GM10248 (cell line): ENCODE results near the gene PTPRG.

Source experiments
- CTCF ChIA-PET: fragments of 300-600 bp; sonication (Branson Sonifier 250); formaldehyde crosslinking; extraction: SDS; loops from one replicate; lab custom pipeline; 2021; ENCODE audit warnings: antibody characterized with exemption; lab: Yijun Ruan, JAX
- POLR2A ChIA-PET: fragments of 350-650 bp; sonication (Branson Sonifier 250); formaldehyde crosslinking; extraction: SDS; loops from one replicate; lab custom pipeline; 2020; ENCODE audit warnings: antibody characterized with exemption; lab: Yijun Ruan, JAX
- DNase-seq: peaks from one replicate; pipeline ENCODE4 v3.0.0; 2012; ENCODE audit errors: extremely low spot score
- CTCF ChIP-seq: IDR thresholded peaks from 2 replicates; pipeline ENCODE4 v1.5.1; 2012; ENCODE audit warnings: mild to moderate bottlenecking, low read depth; ENCODE audit errors: extremely low read depth, missing control alignments, control extremely low read depth

PTPRG gene

DNA sequence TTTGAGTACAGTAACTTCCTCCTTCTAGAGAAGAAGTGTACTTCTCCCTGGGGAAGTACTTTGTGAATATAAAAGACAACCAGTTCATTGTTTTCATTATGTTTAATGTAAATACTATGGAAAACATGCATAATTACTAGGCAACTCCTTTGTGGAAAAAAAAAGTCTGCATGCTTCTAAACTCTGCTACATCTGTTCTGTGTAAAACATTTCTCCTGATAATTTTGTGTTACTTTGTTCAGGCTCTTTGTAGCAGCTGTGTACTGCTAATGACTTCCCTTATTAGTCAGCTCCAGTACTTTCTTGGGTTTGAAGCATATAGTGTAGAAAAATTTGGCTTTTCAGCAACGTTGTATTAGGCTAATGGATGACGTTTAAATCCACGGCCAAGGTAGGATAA, 700.4 kb downstream of the PTPRG start:
- ChIA-PET CTCF (interaction anchor here (0.9 to 1.0 kb wide), 2 partner anchors 14 to 15 kb away, joined by 3 read pairs; no protein-coding TSS in a partner anchor), POLR2A (no interaction called here)
- no peak for DNase-seq
- TF ChIP-seq CTCF = no peak

DNA sequence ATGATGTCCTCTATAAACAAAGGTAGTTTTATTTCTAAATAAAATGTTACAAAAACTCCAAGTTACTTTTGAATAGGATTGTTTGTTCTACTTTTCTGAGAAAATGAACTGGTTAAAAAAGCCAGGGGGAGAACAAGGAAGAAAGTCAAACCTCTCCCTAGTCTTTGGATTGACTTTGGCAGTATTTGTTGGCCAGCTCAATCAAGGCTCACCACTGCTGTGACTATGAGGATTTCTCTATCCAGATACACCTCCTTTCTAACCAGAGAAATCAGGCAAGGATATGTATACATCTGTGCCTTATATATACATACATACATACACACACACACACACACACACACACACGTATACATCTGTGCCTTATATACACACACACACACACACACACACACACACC, 704.2 kb downstream of the PTPRG start:
- ChIA-PET POLR2A (no interaction called here), CTCF (no interaction called here)
- no peak for DNase-seq
- TF ChIP-seq CTCF = no peak

- CTCF ChIA-PET = no interaction called here
- no peak for TF ChIP-seq CTCF
Measured at GRCh38 chr3:62266668-62267283, 705.4 kb downstream of the PTPRG start.

DNA sequence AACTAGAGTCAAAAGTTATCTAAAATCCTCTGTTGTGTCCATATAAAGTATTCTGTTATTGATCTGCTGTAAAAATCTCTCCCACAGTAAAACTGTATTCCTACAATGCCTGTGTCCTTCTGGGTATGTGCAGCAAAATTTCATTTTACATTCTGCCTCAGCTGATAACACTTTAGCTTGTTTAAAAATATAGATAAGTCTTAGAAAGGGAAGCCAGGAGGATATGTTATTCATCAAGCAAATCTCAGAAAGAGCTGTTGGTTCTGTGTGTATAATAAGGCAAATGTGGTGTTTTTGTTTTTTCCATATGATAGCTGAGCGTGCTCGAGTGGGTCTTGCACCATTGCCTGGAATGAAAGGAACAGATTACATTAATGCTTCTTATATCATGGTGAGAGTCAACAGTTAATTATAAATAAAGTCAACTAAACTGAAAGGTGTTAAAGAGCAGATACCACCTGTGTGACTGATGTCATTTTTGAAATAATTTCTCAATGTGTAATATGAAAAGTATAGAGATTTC, 715.3 kb downstream of the PTPRG start:
- DNase-seq = no peak
- CTCF ChIA-PET = interaction anchor here (2.0 kb wide), 1 partner anchor 12 kb away, joined by 6 read pairs; no protein-coding TSS in a partner anchor
- no peak for TF ChIP-seq CTCF
- POLR2A ChIA-PET = no interaction called here

More at GRCh38 chr3:62266668-62267283, 705.4 kb downstream of the PTPRG start:
- POLR2A ChIA-PET = no interaction called here
- no peak for DNase-seq

- POLR2A ChIA-PET = no interaction called here
- CTCF ChIA-PET = interaction anchor here (1.6 kb wide), 1 partner anchor 10 kb away, joined by 4 read pairs; no protein-coding TSS in a partner anchor
- DNase-seq = no peak
- no peak for TF ChIP-seq CTCF
Measured at GRCh38 chr3:62277450-62277849, 716.1 kb downstream of the PTPRG start.

DNA sequence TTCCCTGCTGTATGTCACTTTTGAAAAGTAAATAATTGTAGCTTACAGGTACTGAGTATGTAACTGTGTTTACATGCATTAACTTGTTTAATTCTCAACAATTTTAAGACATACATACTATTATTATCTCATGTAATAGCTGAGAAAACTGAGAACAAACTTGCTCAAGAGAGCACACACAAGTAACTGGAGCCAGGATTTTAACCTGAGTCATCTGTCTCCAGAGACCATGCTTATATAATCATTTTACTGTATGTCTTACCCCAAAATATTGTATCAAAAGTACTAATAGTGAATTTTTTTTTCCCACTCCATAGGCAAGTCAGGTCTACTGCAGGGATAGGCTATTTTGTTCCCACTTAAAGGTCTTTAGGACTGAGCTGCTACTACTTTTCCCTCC, 716.6 kb downstream of the PTPRG start:
- no peak for DNase-seq
- POLR2A ChIA-PET = no interaction called here
- CTCF ChIA-PET = interaction anchor here (1.6 kb wide), 1 partner anchor 10 kb away, joined by 4 read pairs; no protein-coding TSS in a partner anchor
- TF ChIP-seq CTCF = no peak
